ENCODE results near the gene SEL1L3. TPM values are rescaled to one million over a fixed set of nuclear protein-coding genes. Genes with fewer than 3 reads are reported as not detected.

SEL1L3 gene
- total RNA-seq, 1 donor from 2014 or later, result 3.2 TPM

DNA sequence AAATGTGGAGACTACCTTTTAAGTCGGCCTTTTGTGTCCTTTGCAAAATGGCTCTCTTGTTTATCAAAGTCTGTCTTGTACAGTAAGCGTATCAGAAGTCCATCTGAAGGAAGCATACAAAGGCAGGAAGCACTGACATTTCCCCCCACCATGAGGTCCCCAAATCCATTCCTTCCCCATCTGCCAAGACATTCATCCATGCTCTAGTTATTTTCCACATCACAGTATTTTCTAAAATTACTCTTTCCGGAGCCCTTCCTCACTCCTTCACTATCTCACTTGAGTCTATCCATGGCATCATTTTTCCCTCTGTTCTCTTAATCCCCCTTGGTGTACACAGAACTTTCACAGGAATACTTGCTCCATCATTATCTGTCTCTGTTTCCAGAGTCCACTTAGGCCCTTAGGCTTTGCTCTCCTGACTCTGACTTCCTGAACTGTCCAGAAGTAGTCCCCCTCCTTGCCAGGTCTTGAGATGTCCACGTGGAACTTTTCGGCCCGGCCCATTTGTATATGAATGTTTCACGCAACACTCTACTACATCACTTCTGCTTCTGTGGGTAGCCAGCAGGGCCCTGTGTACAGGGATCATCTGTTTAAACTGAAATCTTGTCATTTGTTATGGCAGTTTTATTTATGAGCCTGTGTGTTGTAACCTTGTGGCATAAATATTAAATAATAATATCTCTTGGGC lies 2.1 kb downstream of the SEL1L3 start:
- ATAC-seq (ENCODE audit: poor library complexity) (no peak), DNase-seq (no peak)
- intact Hi-C loops (cut with DNase I), result loop anchor here (5.0 kb wide), 1 partner anchor 52 kb away; the partner anchor contains the start of gene SMIM20

DNA sequence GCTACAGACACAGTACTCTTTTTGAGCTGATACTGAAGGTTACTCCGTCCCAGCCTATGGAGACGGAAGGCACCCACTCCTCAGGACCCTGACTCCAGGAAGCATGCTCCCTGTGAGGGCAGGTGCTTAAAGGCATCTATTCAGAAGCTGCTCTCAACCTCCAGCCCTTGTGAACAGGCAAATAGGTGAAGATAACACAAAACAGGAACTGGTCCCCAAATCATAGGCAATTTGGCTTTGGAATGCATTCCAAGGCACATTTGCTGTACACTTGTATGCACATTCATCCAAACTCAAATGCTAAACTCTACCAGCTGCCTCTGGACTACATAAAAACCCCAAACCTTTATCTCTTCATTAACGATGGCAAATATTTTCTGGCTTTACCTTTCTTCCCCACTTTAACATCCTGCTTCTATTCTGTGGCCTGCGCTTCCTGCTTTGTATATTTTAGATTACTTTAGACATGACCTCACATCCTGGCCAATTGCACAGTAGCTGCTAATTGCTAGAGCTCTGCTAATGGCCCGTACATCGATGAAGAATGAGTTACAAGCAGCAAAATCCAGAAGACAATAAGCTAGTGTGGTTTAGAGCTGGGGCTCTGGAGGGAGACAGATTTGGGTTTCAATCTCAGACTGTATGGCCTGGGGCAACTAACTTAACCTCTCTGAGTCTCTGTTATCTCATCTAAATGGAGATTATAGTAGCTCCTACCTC lies 3.2 kb downstream of the SEL1L3 start:
- DNase-seq, result no peak
- intact Hi-C loops (cut with DNase I), result loop anchor here (5.0 kb wide), 1 partner anchor 53 kb away; the partner anchor contains the start of gene SMIM20
- no peak for ATAC-seq (ENCODE audit: poor library complexity)

DNA sequence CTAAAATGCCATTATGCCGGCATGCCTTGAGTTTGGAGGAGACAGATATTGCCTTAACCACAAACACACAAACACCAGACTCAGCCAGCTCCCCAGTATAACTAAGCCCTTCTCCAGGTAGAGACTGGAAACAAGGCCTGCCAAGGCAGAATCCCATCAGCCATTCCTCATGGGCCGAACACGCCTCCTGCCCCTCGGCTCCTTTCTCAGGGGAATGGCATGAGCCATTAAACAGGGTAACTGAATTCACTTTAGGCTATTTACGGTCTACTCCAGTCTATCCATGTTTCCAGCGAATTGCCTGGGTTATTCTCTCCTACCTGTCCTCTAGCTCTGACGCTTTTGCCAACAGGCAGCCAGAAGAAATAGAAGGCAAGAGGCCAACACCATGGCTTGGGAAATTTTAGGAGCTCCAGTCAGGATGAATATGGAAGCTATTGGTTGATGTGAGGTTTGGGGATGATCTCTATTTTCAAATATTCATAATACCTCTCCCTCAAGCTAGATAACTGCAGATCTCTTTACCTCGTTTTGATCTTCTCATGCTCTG lies 4.9 kb downstream of the SEL1L3 start:
- DNase-seq (no peak), ATAC-seq (ENCODE audit: poor library complexity) (no peak)
- intact Hi-C loops (cut with DNase I), result no loop called here

DNA sequence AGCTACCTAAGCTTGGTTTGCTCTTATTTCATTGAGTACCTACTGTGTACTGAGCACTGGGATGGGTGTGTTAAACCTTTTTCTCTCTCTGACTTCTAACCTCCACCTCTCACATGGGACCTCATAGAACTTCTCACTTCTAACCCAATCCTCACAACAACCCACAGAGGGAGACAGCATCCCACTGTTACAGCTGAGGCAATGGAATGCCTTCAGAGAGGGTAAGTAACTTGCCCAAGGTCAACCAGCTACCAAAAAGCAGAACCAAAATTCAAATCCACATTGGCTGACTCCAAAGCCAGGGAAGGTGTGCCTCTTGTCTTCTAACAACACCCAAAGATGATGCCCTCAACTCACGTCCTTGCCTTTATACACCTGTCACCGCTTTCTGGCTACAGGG lies 5.4 kb downstream of the SEL1L3 start:
- intact Hi-C loops (cut with DNase I), result no loop called here
- ATAC-seq (ENCODE audit: poor library complexity) (no peak), DNase-seq (no peak)

DNA sequence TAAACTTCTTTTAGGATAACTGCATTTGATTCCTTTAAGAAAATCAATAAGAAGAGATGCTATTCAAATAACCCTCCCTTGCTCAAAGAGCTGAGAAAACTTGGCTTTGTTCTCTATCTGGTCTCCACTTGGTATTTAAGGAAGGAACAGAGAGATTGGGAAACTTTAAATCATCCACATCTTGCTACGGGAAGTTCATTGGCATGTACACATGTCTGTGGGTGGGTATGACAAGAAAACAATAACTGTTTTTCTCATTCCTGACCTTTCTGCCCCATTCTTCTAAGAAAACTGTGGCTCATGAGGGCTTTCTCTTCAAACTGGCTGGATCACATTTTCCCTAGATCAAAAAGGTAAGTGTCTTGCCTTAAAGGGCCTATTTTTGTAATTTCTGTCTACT lies 6.0 kb downstream of the SEL1L3 start:
- ATAC-seq (ENCODE audit: poor library complexity), result no peak
- intact Hi-C loops (cut with DNase I), result no loop called here

DNA sequence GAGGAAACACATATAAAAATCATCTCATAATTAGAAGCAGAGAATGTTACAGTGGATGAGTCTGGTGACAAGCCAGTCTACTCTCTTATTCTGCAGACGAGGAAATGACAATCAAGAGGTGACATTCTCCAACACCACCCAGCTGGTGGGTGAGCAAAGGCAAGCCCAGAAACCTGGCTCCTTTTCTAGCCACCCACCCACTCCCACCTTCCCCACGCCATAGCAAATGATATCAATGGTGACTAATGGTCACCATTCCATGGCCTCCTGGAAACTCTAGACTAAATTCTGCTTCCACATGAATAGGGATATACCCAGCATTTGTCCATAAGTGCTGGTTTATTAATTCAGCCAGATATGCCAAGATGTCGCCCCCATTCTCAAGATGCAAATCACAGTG lies 10.7 kb downstream of the SEL1L3 start:
- intact Hi-C loops (cut with DNase I), result no loop called here
- ATAC-seq (ENCODE audit: poor library complexity), result no peak
- no peak for DNase-seq

More for the DNA sequence above, 6.0 kb downstream of the SEL1L3 start:
- DNase-seq, result no peak

DNA sequence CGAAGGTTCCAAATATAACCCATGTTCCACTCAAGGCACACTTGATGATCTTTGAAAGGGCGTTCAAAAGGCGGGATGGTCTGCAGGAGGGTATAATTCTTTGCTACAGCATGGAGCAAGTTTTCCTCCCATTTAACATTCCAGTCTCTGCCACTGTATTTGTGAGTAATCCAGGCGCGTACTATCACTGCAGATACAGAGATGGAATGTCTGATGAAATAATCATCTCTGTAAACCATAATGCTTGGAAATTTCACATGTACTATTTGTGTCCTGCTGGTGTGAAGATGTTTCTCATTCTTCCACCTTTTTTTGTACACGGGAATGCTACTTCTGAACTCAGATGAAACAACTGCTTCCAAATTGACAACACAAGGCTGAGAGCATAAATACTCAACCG lies 15.5 kb downstream of the SEL1L3 start:
- DNase-seq, result no peak
- intact Hi-C loops (cut with DNase I), result no loop called here
- no peak for ATAC-seq (ENCODE audit: poor library complexity)

DNA sequence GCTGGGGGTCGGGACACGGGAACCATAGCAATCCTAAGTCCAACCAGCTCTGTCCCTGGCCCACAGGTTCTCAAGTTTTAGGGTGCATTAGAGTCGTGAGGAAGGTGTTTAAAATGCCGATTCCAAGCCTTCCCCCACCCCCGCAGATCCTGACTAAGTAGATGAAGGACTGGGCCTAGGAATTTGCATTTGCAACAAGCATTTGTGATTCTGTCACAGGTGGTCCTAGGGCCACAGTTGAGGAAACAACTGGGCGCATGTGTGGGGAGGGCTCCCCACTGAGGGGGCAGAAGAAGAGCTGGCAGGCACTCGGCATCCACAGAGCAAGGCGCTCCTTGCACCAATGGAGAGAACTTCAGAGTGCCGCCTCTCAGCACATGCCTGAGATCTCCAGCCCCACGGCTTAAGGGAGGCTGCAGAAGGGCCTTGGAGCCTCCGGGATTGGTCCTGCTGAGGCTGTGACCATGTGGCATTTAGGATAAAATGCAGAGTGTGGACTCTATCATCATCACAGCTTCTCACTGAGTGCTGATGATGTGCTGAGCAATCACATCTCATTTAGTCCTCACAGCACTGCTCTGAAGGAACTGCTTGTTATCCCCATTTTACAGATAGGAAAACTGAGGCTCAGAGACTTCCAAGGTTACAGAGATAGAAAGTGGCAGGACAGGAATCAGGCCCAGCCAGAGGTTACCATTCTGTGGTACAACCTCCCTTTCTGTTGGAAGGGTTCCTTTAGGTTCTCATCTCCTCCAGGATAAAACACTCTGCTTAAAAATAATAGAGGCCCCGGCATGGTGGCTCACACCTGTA lies 16.7 kb downstream of the SEL1L3 start:
- intact Hi-C loops (cut with DNase I), result no loop called here
- DNase-seq, result no peak
- no peak for ATAC-seq (ENCODE audit: poor library complexity)

DNA sequence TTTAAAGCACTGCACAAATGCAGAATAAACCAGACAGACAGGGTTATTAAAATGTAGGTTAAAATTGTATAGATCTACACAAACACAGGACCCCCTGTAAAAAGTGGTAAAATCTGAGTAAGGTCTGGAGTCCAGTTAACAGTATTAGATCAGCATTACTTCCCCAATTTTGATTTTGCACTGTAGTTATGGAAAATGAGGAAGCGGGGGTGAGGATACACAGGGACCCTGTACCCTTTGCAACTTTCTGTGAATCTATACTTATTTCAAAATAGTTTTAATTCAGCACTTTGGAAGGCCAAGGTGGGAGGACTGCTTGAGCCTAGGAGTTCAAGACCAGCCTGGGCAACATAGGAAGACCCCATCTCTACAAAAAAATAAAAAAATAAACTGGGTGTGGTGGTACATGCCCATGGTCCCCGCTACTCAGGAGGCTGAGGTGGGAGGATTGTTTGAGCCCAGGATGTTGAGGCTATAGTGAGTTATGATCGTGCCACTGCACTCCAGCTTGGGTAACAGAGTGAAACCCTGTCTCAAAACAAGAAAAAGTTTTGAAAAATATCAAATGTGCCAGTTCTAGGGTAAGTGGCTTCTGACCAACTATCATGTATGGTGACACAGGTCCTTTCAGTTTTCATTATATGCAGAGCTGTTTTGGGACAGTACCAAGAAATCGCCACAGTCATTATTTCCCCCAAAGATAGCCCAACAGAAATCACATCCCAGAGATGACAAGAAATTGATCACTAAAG lies 17.7 kb downstream of the SEL1L3 start:
- no peak for DNase-seq
- no peak for ATAC-seq (ENCODE audit: poor library complexity)

DNA sequence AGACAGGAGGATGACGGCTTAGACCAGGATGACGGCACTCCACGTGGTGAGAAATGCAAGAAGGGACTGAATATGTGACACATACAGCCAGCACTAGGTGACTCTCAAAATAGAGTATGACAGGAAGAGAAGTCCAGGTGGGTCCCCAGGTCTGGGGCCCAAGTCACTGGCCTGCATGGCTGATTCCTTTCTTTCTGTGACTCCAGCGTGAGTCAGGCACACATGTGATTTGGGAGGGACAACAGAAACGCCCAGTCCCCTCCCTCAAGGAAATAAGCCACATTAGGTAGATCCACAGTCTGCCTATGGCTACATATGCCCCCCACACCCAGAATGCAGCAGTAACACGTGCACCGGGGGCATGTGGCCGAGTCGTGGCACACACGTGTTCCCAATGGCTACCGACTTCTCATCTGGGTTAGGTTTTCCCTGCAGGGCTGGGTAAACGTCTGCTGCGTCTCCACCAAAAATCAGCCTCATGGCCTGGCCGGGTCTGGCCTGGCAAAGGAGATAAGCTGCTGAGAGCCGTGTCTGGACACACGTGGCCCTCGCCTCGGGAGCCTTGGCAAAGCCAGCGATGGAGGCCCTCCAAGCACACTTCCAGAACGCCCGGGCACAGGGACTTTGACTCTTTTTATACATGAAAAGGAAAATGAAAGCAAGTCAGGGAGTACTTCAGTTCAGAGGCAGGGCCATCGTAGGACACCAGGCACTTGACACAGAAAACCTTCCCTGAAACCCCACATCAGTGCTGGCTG lies 19.3 kb downstream of the SEL1L3 start:
- DNase-seq (peak; percentile 68), ATAC-seq (ENCODE audit: poor library complexity) (peak; percentile 88)
- intact Hi-C loops (cut with DNase I), result no loop called here

More for the DNA sequence above, 17.7 kb downstream of the SEL1L3 start:
- intact Hi-C loops (cut with DNase I), result no loop called here

DNA sequence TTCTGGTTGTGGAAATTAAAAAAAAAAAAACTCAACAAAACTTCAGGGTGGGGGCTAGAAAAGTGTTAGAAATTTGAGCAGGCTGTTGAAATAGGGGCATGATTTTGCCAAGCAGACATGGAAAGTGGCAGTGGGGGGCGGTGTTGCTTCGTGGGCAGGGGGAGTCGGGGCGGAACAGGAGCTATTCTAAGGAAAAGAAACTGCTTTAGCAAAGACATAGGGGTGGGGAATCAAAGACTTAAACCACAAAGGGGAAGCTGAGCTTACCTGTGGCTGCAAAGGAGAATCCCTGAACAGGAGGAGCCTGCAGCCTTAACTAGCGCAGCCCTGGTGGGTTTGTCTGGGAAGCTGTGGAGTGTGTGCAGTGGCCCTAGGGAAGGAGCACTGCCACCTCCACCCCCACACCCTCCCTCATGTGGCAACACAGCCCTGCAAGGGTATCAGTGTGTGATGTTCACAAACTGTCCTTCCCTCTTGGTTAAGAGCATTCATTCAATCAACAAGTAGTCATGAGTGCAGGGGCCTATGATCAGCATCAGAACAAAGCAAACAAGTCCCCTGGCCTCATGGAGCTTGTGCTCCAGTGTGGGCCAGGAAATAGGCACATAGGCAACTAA lies 20.5 kb downstream of the SEL1L3 start:
- ATAC-seq (ENCODE audit: poor library complexity) (no peak), DNase-seq (no peak)
- intact Hi-C loops (cut with DNase I), result no loop called here

DNA sequence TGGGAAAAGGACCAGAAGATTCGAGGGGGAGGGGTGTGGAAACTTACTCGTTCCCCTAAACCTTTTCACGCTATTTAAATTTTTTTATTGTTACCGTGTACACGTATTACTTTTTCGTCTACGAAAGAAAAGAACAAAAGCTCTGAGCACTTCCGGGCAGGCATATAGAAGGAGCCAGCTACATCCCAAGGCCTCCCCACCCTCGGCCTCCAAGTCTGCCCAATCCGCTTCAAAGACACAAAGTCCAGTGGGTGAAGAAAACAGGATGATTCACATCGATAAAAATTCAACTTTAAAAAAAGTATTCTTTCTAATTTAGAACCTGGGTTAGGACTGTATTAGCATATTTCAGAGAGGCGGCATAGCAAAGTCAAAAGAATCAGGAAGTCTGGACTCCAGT lies 23.1 kb downstream of the SEL1L3 start:
- ATAC-seq (ENCODE audit: poor library complexity) (no peak), DNase-seq (no peak)
- intact Hi-C loops (cut with DNase I), result no loop called here

DNA sequence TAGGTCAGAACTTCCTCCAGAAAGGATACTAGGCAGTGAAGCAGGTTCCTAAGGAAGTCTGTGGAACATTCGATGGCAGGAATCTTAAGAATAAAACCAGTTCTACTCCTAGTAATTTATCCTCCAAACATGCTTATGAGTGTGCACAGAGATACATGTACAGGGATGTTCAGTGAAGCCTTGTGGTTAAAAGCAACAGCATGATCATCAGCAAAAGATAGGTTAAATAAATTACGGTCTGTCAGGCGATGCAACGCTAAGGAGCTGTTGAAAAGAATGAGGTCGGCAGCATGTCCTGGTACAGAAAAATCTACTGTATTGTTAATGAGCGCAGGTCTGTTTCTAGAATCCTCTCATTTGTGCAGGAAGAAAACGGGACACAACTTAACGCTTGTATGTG lies 23.6 kb downstream of the SEL1L3 start:
- ATAC-seq (ENCODE audit: poor library complexity), result no peak
- intact Hi-C loops (cut with DNase I), result no loop called here
- no peak for DNase-seq

DNA sequence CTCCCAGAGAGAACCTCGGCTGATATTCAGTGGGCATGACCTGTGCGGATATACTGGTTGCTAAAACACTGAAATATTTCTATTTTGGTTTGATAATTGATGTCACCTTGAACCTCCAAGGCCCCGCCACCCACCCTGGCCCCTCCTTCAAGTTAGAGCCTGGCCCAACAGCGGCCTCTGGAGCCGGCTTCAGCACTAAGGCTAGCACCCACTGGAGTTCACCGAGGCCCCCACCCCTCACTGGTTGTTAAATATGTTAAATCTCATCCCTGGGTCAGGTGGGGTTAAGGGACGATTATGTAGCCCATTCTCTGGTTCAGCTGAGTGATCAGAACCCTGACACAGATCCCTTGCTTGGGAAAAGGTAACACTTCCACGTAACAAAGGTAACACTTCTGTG lies 24.3 kb downstream of the SEL1L3 start:
- DNase-seq (no peak), ATAC-seq (ENCODE audit: poor library complexity) (no peak)
- intact Hi-C loops (cut with DNase I), result no loop called here

DNA sequence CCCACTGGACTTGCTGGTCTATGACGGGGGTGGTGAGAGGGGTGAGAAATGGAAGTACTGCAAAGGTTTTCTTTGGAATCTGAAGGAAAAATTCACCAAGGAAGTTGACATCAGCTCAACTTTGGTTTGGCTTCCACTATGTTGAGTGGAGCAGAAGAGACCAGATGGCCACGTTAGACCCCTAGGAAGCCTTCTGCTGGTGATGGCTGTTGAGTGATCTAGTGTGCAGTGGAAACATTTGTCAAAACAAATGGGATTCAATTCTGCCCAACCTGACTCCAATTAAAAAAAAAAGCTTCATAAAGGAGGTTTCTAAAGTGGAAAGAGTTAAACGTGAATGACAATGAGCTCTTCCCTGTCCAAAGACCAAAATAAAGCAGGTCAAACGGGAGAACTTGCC lies 25.7 kb downstream of the SEL1L3 start:
- intact Hi-C loops (cut with DNase I), result no loop called here
- no peak for ATAC-seq (ENCODE audit: poor library complexity)
- DNase-seq, result no peak

DNA sequence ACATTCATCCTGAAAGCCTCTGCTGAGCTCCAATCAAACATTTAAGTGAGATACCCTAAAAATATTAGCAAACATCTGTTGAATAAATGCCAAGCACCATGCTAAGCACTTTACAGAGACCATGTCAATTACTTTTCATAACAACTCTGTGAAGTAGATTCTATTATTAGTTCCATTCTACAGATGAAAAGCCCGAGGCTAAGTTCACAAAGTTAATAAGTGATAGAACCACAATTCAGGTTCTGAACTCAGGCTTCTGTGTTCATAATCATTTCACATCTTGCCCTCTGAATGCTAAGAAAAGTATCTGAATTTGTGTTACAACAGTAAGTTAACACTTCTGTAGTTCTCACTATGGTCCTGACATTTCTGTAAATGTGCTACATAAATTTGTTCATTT lies 27.4 kb downstream of the SEL1L3 start:
- intact Hi-C loops (cut with DNase I), result no loop called here
- DNase-seq (no peak), ATAC-seq (ENCODE audit: poor library complexity) (no peak)

DNA sequence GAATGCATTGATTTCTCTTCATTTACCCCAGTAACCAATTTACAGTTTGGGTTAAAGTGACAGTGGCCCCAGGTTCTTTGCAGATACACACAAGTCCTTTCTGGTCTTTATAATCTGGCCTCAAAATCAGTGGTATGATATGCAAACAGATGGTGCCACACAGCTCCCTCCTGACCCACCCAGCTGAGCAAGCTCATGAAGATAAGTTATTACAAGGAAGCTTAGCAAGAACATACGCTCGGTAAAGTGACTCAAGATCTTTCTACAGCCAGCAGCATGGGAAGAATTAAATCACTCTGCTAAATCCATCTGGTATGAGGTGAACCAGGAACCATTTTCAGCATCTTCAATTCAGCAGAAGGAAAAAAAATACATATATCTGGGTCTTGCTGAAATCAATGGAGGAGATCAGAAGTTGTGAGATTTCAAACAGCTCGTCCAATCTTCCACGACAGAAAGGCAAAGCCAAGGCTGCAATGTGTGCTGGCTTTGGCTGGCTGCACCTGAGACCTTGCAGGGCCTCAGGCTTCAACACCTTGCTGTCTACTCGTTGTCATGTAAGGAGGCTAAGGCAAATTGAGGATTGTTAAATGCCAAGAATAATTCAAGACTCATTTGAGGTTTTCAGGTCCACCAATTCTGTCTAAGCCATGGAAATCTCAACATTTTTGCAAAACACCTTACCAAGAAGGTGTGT lies 28.2 kb downstream of the SEL1L3 start:
- DNase-seq (no peak), ATAC-seq (ENCODE audit: poor library complexity) (no peak)
- intact Hi-C loops (cut with DNase I), result no loop called here

All from Right ventricle myocardium superior (tissue), 1 donor.